NCI-H748 (cell line): ENCODE results near the gene RNF121.
A peak's percentile ranks its signal among the peaks of the same experiment; 100 is the strongest.

Experiments
- DNase-seq: peaks from one replicate; lab custom pipeline; 2025; ENCODE audit not compliant: unreplicated experiment; lab: John Stamatoyannopoulos, UW

Gene RNF121

DNA sequence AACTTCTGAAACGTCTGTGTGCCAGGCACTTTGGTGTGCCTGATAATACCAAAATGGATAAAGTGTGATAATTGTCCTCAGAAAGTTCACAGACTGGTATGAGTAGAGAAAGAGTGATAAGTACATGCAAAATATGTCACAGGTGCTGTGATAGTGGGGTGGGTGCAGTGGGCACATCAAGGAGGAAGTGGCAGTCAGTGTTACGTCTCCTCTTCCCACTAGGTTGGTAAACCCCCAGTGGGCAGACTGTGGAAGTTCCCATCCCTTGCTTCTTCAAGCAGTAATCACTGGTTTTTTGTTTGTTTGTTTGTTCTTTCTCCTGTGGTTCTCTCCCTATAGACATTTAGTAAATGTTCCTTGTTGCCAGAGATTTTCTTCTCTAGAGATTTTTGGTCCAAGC, 5.4 kb downstream of the RNF121 start:
- no peak for DNase-seq

DNA sequence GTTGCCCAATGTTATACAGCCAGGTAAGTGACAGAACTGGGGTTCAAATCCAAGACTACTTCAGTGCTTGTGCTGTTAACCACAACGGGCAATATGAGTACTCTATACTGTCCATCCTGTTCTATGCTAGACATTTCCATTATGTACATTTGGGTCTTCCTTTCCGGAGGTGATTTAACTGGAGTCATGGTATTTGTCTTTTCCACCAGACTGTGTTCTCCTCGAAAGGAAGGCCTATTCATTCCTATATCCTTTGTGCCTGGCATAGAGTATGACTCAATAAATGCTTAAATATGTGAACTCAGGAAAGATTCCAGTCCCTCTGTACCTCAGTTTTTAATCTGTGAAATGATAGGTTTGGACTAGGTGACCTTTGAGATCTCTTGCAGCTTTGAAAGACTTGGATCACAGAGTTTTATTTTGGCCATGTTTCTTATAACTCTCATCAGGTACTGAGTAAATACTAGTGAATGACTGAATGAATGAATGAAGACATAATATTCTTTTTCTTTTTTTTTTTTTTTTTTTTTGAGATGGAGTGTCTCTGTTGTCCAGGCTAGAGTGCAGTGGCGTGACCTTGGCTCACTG, 6.6 kb downstream of the RNF121 start:
- DNase-seq = no peak

DNA sequence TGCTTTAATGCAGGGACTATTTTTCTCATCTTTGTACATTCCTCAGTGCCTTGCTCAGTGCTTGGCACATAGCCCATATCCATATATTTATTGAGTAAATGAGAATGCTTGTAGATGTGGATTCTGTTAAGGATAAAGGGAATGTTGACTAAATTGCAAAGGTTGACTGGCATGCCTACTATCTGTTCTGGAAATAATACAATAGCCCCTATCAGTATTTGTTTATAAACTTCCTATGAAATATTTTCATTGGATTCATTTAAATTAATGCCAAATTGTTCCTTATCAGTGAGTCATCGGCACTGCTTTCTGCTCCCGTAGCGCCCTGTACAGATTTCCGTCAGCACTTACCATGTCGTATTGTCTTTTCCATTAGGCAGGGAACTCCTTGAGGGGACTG, 8.0 kb downstream of the RNF121 start:
- DNase-seq = no peak

DNA sequence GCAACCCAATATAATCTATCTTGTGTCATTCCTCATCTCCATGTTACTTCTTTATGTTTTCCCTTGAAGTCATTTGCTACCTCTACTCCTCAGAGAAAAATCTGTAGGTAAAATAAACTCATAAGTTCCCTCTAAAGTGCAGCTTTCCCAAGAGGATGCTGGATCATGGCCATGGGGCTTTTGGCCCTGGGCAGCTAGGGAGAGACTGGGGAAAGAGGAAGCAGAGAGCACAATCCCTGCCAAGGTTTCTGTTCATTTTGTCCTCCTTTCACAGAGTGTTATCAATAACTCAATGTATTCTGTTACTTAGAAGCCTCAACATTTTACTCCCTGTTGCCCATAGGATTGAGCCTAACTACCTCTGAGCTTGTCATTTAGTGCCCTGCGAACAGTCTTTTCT, 9.0 kb downstream of the RNF121 start:
- no peak for DNase-seq

DNA sequence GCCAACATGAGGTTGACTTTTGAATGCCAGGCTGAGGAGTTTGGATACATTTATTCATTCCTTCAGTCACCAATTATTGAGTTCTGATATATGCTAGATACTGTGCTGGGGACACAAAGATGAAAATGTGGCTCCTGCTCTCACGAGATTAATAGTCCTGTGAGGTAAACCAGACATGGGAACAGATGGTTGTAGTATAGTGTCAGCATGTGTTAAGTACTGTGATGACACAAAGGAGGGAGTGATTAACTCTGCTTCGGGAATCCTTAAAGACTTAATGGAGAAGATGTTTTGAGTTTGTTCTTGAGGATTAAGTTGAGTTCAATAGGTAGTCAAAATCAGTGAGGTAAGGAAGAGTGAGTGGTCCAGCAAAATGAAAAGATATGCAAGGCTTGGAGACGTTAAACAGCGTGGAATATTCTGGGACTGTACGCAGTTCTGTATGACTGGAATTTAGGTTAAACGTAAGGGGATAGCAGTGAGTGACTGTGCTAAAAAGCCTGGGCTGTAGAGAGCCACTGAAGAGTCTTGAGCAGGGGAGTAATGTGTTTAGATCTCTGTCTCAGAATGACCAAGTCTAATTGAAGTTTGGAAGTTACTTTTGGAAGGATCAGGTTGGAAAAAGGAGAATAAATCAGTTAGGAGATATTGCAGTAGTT, 11.8 kb downstream of the RNF121 start:
- no peak for DNase-seq

DNA sequence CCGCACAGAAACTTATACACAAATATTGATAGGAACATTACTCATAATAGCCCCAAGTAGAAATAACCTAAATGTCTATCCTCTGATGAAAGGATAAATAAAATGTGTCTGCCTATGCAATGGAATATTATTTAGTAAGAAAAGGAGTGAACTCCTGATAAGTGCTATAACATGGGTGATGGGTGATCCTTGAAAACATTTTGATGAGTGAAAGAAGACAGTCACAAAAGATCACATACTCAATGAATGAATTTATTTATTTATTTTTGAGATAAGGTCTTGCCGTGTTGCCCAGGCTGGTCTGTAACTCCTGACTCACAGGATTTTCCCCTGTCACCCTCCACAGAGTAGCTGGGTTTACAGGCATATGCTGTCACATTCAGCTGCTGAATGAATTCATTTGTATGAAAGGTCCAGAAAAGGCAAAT, 17.3 kb downstream of the RNF121 start:
- DNase-seq = no peak

DNA sequence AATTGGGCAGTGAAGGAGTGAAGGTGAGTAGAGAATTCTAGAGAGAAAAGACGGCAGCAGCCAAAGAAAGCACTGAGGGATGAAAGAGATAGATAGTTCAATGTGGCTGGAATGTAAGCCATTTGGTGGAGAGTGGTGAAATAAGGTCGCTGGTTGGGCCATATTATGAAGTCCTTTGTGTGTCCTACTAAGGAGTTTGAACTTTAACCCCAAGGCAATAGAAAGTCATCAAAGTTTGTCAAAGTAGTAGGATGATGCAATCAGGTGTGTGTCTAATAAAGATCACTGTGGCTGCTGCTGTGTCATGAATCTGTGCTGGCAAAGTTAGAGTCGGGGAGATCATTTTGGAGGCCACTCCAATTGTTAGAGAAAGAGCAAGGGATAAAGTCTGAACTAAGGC, 18.7 kb downstream of the RNF121 start:
- DNase-seq = no peak

DNA sequence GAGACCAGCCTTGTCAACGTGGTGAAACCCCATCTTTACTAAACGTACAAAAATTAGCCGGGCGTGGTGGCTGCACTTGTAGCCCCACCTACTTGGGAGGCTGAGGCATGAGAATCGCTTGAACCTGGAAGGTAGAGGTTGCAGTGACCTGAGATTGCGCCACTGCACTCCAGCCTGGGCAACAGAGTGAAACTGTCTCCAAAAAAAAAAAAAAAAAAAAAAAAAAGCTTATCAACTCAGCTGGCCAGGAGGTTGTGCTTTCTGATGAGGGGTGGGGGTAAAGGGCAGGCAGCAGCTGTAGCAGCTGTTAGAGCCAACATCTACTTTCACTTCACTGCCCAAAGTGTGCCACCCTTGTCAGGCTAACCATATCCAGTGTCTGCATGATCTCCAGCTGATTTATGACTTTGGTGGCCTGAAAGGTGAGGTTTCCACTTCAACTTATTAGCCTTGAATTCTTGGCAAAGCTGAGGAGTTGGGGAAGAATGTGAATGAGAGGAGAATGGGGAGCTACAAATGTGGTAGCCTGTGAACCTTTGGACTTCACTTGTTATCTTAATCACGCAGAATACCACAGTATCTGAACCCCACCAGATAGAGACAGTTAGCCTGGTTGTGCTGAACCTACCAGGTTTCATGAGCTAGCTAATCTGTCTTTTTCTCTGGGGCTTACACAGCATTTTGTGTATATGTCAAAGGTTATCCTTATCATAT, 19.6 kb downstream of the RNF121 start:
- DNase-seq = no peak

DNA sequence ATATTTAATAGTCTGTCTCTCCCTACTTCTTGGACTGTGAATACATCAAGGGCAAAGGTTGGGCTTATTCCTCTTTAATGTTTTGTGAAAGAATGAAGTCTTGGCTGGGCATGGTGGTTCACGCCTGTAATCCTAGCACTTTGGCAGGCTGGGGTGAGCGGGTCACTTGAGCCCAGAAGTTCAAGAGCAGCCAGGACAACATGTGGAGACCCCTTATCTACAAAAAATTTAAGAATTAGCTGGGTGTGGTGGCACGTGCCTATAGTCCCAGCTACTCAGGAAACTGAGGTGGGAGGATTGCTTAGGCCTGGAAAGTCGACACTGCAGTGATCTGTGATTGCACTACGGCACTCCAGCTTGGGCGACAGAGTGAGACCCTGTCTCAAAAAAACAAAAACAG, 20.2 kb downstream of the RNF121 start:
- DNase-seq = no peak

DNA sequence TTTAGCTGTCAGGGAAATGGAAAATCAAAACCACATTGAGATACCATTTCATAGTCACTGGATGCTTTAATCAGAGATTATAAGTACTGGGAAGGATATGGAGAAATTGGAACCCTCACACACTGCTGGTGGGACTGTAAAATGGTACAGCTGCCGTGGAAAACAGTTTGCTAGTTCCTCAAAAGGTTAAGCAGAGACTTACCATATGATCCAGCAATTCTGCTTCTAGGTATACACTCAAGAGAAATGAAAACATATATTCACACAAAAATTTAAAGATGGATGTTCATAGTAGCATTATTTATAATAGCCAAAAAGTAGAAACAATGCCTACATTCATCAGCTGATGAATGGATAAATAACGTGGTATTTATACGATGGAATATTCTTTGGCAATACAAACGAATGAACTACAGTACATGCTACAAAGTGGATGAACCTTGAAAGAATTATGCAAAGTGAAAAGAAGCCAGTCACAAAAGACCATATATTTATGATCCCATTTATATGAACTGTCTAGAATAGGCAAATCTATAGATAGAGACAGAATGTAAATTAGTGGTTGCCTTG, 23.0 kb downstream of the RNF121 start:
- DNase-seq = no peak

DNA sequence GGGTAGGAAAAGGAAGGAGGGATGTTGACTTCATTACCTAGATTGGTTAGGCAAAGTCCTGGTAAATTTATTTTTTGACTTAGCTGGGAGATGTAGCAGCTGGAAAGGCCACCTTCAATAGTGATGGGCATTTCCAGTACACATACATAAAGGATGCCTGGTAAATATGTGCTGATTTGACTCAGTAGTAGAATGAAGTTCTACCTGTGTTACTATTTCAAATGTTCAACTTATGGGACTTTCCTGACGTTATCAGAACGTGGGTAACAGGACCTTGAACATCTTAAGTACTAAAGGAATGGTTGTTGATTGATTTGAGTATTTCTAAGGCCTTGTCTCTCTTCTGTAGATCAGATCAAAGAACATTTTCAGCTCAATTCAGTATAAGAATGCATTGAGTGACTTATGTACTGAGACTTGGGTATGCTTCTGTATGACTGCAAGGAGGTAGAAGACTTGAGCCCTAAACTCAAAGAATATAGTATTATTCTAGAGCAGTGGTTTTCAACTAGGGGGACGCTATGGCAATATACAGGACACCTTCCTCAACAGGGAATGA, 27.1 kb downstream of the RNF121 start:
- DNase-seq = no peak

DNA sequence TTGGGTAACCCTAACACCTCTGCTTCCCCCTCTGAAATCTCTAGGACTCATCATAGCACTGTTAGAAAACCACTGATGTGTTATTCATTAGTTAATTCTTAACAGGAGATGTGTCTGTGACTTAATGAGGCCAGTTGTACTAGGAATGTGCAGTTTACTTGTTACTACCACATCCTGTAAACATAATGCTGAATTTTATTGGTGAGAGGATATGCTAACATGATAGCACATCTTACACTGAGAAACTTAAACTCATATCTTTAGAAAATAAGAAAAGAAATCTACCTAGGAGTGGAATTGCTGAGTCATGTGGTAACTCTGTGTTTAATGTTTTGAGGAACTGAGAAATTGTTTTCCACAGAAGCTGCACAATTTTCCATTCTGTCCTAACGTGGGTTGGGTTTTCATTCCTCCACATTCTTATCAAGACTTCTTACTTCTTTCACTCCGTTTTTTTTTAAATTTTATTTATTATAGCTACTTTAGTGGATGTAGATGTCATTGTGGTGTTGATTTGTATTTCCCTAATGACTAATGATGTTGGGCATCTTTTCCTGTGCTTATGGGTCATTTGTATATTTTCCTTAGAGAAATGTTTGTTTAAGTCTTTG, 33.7 kb downstream of the RNF121 start:
- no peak for DNase-seq

DNA sequence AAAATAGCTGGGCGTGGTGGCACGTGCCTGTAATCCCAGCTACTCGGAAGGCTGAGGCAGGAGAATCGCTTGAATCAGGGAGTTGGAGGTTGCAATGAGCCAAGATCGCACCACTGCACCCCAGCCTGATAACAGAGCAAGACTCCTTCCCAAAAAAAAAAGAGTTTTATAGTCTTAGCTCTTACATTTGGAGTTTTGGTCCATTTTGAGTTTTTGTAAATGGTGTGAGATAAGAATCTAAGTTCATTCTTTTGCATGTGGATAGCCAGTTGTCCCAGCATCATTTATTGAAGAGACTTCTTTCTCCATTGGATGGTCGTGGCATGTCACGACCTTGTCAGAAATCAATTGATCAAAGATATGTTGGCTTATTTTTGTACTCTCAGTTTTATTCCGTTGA, 34.6 kb downstream of the RNF121 start:
- DNase-seq = no peak

DNA sequence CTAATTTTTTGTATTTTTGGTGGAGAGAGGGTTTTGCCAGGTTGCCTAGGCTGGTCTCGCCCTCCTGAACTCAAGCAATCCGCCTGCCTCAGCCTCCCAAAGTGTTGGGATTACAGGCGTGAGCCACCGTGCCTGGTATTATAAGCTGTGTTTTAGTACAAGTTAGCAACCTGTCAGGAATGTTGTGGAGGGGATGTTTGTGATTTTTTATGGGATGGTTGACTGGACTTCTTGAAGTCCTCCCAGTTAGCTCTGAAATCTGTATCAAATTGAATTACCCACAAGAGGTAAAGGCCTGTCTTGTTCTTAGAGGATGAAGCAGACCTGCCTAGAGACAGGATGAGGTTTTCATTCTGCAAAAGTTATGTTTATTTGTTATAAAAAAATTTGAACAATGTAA, 35.8 kb downstream of the RNF121 start:
- DNase-seq = no peak

DNA sequence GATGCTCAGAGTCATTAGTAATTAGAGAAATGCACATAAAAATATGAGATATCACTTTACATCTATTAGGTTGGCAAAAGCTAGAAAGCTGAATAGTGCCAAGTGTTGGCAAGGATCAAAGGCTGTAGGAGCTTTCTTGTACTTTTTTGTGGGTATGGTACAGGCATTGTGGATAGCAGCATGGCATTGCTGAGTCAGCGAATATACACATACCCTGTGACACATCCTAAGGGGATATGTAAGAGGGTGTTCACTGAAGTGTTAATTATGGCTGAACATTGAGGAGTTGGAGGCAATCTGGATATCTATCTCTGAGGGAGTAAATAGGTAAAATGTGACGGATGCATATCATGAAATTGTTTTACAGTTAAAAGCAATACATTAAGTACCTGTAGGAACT, 42.8 kb downstream of the RNF121 start:
- no peak for DNase-seq

DNA sequence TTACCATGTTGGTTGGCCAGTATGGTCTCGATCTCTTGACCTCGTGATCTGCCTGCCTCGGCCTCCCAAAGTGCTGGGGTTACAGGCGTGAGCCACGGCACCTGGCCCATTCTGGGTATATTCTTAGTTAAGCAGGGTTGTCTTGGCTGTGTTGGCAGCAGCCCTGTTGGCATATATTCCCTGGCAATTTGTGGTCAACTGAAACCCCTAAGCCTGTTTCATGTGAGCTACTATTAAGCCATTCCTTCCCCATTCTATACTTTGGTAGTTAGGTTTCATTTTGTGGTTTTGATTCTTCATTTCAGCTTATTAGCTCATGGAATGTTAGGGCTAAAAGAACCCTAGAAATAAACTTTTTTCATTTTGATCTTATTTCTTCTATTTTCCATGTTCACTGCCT, 47.7 kb downstream of the RNF121 start:
- no peak for DNase-seq

DNA sequence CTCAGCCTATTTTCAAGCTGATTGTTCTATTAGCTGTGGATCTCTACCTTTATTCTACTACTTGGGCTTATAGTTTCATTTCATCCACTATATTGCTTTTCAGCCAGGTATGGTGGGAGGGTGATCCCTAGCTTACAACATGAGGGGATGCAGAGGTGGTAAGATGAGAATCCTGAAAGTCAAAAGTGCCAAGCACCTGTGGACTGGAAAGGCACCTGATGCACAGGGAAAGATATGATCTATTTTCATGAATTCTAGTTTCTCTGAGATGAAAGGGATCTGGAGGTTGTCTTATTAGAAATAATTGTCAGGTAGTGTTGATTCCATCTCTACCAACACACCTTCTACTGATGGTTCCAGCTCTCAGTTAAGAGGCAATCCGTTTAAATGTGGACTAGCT, 48.2 kb downstream of the RNF121 start:
- no peak for DNase-seq

DNA sequence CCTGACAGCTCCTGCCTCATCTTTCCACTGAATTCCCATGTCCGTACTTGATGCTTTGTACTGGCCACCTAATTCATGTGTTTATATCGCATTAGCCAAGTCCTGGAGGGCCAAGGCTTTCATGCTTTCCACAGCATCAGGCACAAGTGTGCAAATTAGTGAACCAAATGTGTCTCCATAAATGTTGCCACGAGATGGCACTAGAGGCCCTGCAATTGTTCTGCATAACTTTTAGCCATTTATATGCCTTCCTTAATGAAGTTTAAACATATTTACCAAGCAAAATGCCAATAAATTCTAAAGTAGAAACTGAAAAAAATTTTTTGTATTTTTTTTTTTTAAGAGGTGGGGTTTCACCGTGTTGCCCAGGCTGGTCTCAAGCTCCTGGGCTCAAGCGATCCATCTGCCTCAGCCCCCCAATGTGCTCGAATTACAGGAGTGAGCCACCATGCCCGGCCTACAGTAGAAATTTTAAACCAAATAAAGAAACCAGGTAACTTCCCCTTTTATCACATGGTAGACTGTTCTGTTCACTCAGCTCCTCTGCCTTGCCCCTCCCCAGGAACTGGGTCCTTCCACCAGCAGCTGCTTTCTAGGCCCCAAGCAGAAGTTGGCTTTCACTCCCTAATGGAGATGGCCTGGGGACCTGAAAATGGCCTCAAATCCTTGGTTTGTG, 49.0 kb downstream of the RNF121 start:
- DNase-seq = peak; percentile 36

DNA sequence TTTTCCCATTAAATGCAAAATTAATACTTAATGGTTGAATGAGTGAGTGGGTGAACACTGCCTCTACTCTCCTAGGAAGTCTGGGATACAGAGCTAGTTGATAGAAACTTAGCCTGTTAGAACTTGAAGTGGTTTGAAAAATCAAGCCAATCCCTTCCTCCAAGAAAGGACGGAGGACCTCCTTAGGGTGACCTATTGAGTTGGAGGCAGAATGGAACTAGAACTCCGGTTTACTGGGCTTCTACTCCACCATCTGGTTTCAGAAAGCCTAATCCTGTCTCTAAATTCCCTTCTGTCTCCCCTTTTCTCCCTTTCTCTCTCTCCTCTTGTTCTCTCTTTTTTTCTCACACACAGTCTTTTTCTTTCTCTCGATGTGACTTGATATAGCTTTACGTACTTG, 50.2 kb downstream of the RNF121 start:
- no peak for DNase-seq

DNA sequence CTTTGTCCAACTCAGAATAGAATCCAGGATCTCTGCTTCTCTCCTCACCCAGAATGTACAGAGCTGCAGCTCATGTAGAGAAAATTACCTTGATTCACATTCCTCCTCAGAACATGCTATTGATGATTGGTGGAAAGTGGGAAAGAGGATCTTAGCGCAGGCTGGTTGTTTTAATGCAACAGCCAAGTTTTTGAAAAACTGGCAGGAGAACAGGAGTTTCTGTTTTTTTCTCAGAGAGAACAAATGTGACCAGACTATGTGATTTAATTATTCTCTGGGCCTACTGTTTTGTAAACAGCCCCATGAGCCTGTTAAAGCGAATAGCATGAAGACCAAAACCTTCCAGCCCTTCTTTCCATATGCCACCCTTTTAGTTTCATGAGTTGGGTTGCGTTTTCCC, 50.8 kb downstream of the RNF121 start:
- no peak for DNase-seq

DNA sequence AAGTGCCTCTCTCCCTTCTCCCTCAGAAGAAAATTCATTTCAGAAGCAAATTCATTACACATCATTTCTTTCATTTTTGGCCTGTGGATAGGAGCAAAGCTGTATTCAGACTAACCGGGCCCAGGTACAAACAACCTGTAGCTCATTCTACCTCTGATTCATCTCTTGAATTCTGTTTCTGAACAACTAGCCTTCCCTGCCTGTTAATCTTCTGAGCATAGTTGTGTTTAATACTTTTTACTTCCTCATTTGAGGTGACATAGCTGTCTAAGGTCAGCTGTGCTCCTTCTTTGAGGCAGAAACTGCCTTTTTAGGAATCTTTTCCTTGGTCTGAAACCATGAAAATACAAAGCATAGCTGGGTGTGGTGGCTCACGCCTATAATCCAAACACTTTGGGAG, 57.3 kb downstream of the RNF121 start:
- no peak for DNase-seq
